HUES64 (cell line): ENCODE measurements around the gene RARB.
A peak's percentile ranks its signal among the peaks of the same experiment; 100 is the strongest.

Experiments used
- H3K27ac ChIP-seq: 2 replicates; pipeline ENCODE4 v1.7.0; 2013; ENCODE audit warnings: low read depth, low read length, inconsistent platforms
- H3K27me3 ChIP-seq: 2 replicates; pipeline ENCODE4 v1.6.1; 2013; ENCODE audit warnings: mild to moderate bottlenecking, low read length; ENCODE audit not compliant: insufficient read depth
- H3K36me3 ChIP-seq: 2 replicates; pipeline ENCODE4 v1.6.1; 2013; ENCODE audit warnings: mild to moderate bottlenecking, low read length; ENCODE audit not compliant: insufficient read depth
- H3K4me1 ChIP-seq: 2 replicates; pipeline ENCODE4 v1.6.1; 2013; ENCODE audit warnings: mild to moderate bottlenecking, low read length, moderate library complexity; ENCODE audit not compliant: insufficient read depth
- H3K4me3 ChIP-seq: 2 replicates; pipeline ENCODE4 v1.5.1; 2013; ENCODE audit warnings: mild to moderate bottlenecking, low read length, moderate library complexity
- H3K9ac ChIP-seq: 2 replicates; pipeline ENCODE4 v1.6.1; 2013; ENCODE audit warnings: mild to moderate bottlenecking, low read depth, low read length
- H3K9me3 ChIP-seq: 2 replicates; pipeline ENCODE4 v1.6.1; 2013; ENCODE audit warnings: low read depth, low read length; ENCODE audit not compliant: insufficient read depth
- WGBS: fragments of 150-250, 120-280 bp; methylation state at CpG from one replicate; pipeline ENCODE4 v1.1.7; 2013; ENCODE audit warnings: missing lambda C conversion rate; 5-methylcytosine and 5-hydroxymethylcytosine counted together

RARB gene

DNA sequence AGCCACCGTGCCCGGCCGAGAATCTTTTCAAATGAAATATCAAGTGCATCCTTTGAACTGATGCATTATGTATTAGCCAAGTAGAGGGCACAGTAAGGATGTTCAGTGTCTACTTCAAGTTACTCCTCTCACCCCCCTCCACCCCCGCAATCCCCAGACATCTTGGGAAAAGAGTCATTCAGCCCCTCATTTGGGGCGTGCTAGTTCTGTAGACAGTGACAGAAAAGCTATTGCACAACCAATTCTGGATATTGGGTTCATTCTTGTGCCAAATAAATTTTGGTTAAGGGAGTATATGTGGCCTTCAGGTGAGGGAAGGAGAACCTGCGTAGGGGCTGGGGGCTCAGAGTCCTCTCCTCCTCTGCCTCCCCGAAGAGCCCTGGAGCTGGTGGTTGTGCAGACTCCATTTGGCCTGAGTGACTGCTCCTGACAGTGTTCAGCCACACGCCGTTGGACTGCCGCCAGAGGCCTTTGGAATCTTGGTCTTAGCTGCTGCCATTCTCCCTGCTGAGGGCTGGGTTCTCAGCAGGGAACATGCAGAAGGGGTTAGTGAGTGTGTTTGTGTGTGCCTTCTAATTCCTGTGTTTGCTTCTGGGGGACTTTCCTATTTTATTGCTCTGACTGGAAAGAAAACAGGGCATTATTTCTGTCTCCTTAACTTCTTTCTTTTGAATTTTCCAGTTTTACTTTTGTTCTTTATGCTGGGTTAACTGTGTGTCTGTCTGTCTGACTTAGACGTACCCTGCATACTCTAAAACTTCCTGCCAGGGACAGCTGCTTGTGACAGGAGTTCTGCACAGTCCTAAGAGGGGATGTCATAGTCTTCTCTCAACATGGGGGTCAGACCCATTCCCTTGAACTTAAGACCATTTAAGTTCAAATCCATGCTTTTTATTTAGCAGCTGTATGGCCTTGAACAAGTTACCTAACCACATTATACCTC is 21.0 kb downstream of the RARB start:
- Histone ChIP-seq H3K27ac (no peak overlapping the region), H3K4me3 (no peak overlapping the region), H3K9ac (no peak overlapping the region), H3K4me1 (peaks cover 17% of the 10 kb centered on the region), H3K36me3 (no peaks in the 10 kb centered on the region), H3K9me3 (no peaks in the 10 kb centered on the region), H3K27me3 (no peaks in the 10 kb centered on the region)
- WGBS = 63% methylated on average over 11 of the region's 11 CpGs

- WGBS = 99% methylated on average over 6 of the region's 8 CpGs
- Histone ChIP-seq H3K4me1 (peaks cover 25% of the 10 kb centered on the region), H3K9me3 (no peaks in the 10 kb centered on the region), H3K9ac (no peak overlapping the region), H3K36me3 (no peaks in the 10 kb centered on the region), H3K27ac (no peak overlapping the region), H3K27me3 (no peaks in the 10 kb centered on the region), H3K4me3 (no peak overlapping the region)
Observed at GRCh38 chr3:25449857-25450256, 21.8 kb downstream of the RARB start.

DNA sequence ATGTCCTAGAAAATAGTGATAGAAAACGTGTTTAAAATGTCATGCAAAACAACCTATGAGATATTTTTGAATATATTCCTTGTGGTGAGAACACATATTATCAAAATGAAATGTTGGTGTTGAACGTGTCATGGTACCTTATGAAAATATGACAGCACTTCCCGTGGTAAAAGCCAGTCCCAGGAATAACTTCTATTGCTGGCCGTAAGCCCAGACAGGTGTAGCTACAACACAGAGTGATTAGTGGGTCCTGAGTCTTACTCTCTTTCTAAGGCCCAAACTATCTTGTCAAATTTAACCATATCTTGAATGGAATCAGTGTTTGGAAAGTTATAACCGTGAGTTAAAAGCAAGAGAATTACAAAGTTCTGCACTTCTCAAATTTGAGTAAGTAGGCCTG is 24.1 kb downstream of the RARB start:
- no peak overlapping the region for H3K9ac ChIP-seq
- H3K36me3 ChIP-seq = no peaks in the 10 kb centered on the region
- WGBS = 87% methylated on average over 5 of the region's 5 CpGs
- peaks cover 40% of the 10 kb centered on the region for H3K4me1 ChIP-seq
- no peak overlapping the region for H3K27ac ChIP-seq
- H3K9me3 ChIP-seq = no peaks in the 10 kb centered on the region
- no peak overlapping the region for H3K4me3 ChIP-seq
- H3K27me3 ChIP-seq = no peaks in the 10 kb centered on the region

DNA sequence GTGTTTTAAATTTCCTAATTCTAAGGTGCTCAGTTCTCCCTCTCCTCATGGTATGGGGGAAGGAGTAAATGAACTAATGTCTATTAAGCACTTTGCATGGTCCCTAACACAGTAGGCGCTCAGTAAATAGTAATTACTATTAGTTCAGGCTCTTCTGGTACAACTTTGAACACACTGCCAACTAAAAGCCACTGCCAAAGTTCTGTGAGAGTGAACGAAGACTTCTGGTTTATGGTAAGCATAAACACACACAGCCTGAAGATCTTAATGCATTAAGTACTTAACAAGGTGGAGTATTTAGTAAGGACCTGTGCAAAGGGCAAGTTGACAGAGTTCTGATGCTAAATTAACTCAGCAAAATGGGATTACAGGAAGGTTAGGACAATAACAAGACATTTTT is 24.7 kb downstream of the RARB start:
- 93% methylated on average over 2 of the region's 2 CpGs for WGBS
- H3K27me3 ChIP-seq = no peaks in the 10 kb centered on the region
- no peak overlapping the region for H3K9ac ChIP-seq
- peaks cover 45% of the 10 kb centered on the region for H3K4me1 ChIP-seq
- H3K36me3 ChIP-seq = no peaks in the 10 kb centered on the region
- no peak overlapping the region for H3K4me3 ChIP-seq
- H3K9me3 ChIP-seq = no peaks in the 10 kb centered on the region
- H3K27ac ChIP-seq = no peak overlapping the region

DNA sequence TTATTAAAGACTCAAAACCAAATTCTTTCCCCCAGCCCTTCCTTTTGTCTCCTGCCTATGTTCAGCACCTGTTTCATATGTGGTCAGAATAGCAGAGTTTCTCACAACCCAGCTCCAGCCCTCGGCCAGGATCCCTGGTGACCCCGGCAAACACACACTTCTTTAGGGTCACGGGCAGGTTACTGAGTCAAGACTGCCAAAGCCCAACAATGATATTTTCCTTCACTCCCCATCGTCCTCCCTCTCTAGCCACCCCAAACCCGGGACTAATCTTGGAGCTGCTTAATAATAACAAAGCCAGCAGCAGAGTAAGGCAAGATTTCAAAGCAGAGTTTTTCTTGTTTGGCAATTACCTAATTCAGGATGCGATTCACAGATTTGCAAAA is 25.5 kb downstream of the RARB start:
- Histone ChIP-seq H3K36me3 (no peaks in the 10 kb centered on the region), H3K9ac (no peak overlapping the region), H3K27ac (no peak overlapping the region), H3K4me3 (no peak overlapping the region), H3K27me3 (no peaks in the 10 kb centered on the region), H3K9me3 (no peaks in the 10 kb centered on the region), H3K4me1 (peaks cover 46% of the 10 kb centered on the region)
- WGBS = 73% methylated on average over 6 of the region's 6 CpGs

DNA sequence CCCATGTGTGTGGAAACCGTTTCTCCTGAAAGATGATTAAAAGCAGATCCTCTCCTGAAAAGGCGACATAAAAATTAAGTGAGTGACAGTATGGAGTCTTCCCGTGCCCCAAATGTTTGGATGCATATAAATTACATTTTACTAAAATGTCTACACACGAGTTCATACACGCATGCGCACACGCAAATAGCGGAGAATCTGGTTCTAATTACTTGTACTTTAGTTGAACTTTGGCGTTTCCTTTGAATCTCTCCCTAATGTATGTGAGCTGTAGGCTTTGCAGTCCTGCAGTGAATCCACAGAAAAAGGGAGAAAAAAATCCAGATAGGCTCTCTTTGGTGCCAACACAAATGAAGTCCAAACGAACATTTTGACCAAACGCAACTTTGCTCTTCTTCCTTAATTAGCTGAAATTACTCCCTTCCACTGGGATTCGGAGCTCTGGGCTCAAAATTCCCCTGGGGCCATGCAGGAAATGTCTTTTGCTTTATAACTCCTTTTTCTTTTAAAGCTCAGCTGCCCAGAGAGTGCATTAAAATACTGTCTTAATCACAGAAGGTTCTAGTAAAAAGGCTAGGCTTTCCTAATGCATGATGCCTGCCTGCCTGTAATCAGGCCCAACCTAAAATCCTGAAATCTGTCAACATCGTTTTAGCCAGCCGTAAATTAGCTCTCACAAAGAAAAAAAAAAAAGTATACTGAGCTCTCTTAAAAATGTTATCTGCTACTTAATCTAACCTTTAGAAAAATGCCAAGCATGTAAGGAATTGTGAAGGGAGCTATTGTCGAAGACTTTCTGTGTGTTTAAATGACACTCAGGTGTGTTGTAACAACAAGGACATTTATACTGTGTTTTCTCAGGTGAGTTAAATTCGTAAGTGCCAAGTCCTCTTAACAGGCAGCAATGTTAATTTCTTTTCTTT is 26.2 kb downstream of the RARB start:
- H3K9ac ChIP-seq = peak overlapping the region; percentile 62
- 72% methylated on average over 16 of the region's 16 CpGs for WGBS
- H3K27me3 ChIP-seq = no peaks in the 10 kb centered on the region
- no peaks in the 10 kb centered on the region for H3K36me3 ChIP-seq
- H3K9me3 ChIP-seq = no peaks in the 10 kb centered on the region
- H3K27ac ChIP-seq = peak overlapping the region; percentile 85
- H3K4me1 ChIP-seq = peaks cover 41% of the 10 kb centered on the region
- H3K4me3 ChIP-seq = 0 out of 2 replicates have a peak overlapping the region, but pooled peaks have one; percentile 8

DNA sequence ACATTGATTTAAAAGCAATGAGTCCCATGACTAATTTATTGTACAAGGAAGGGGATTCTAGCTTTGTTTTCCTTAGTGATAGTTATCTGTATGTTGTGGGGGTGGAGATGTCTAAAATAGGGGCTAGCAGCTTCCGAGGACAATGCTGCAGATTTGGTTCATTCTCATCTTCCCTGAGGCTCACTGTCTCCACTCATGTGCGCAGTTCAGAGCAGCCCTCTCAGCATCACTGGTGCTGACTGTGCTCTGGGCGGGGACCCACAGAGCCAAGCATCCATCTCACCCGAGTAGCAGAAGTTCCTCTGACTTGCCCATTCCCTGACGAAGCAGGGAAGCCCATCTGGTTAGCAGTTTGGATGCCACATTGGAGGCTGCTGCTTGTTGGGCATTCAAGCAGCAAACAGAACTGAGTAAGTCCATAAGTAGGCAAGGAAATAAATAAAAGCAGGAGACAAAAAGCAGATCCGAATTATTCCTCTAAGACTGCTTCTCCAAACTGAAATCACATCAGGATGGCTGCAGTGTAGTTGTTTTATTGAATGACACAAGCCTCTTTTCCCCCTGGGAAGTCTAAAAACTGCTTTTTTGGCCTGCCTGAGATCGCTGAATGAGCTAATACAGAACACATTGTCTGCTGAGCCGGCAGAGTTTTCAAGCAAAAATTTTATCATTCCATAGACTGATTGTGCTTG is 27.5 kb downstream of the RARB start:
- Histone ChIP-seq H3K36me3 (no peaks in the 10 kb centered on the region), H3K9me3 (no peaks in the 10 kb centered on the region), H3K27ac (peak overlapping the region; percentile 85; the same call in 1 of the 2 replicates), H3K9ac (no peak overlapping the region; the same call in 1 of the 2 replicates), H3K27me3 (no peaks in the 10 kb centered on the region), H3K4me1 (peaks cover 38% of the 10 kb centered on the region), H3K4me3 (no peak overlapping the region)
- WGBS = 80% methylated on average over 8 of the region's 8 CpGs

DNA sequence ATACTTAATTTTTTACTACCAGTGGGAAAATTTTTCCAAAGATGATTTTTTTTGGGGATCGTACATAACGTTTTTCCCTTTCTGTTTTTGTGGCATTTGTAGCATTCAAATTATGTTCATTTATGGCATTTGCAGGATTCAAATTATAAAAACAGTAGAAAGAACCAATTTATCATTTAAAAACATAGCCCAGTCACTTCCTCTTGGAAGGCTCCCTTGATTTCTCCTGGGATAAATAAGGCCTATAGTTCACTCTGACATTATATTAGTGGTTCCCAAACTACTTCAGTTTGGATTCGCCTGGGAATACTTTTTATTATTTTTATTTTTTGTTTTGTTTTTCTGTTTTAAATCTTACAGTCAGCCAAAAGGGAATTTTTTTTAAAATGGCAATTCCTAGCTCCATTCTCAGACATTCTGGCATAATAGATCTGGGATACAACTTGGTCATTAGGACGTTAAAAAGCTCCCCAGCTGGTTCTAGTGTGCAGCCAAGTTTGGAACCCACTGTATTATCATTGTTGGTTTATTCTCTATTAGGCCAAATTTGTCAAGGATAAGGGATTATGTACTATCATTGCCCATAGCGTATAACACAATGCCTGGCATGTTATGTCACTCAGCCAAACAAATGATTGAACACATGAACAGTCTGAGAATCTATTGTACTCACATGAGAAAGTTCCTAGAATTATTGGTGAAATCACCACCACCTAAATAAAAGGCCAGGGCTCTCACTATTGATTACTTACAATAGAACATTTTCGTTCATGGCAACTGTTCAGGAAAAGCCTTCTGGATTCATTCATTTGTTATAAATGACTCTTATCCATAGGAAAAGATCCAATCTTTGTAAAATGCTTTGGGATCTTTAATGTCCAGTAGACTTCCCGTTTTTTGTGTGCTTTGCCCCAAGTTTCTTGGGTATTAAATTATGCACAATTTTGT is 28.9 kb downstream of the RARB start:
- 92% methylated on average over 4 of the region's 7 CpGs for WGBS
- Histone ChIP-seq H3K9ac (no peak overlapping the region), H3K36me3 (no peaks in the 10 kb centered on the region), H3K4me3 (no peak overlapping the region), H3K27ac (no peak overlapping the region), H3K4me1 (peaks cover 38% of the 10 kb centered on the region), H3K27me3 (no peaks in the 10 kb centered on the region), H3K9me3 (no peaks in the 10 kb centered on the region)

- no peak overlapping the region for H3K4me3 ChIP-seq
- H3K9me3 ChIP-seq = no peaks in the 10 kb centered on the region
- H3K27ac ChIP-seq = no peak overlapping the region
- H3K9ac ChIP-seq = no peak overlapping the region
- peaks cover 37% of the 10 kb centered on the region for H3K4me1 ChIP-seq
- H3K27me3 ChIP-seq = no peaks in the 10 kb centered on the region
- no peaks in the 10 kb centered on the region for H3K36me3 ChIP-seq
- WGBS = 89% methylated on average over 6 of the region's 7 CpGs
Observed at GRCh38 chr3:25457671-25458419, 29.8 kb downstream of the RARB start.
